BJ (cell line): Measurements from ENCODE around the gene VIT. TPM values are rescaled to one million over a fixed set of nuclear protein-coding genes. Genes with fewer than 3 reads are reported as not detected.

Experiments
- CTCF ChIA-PET: fragments of 350-600 bp; formaldehyde crosslinking; extraction: SDS; loops from one replicate; lab custom pipeline; 2021; ENCODE audit warnings: antibody characterized with exemption, inconsistent platforms; lab: Yijun Ruan, JAX
- POLR2A ChIA-PET: fragments of 300-600 bp; sonication (Branson Sonifier 250); formaldehyde crosslinking; extraction: SDS; loops from one replicate; lab custom pipeline; 2021; ENCODE audit warnings: antibody characterized with exemption; lab: Charles Lee
- DNase-seq: peaks from one replicate; pipeline ENCODE4 v3.0.0-alpha.2; 2011; ENCODE audit warnings: low read depth
- H3K27me3 ChIP-seq: 2 replicates; pipeline ENCODE4 v1.6.0; 2011; ENCODE audit warnings: low read length; ENCODE audit not compliant: control insufficient read depth, insufficient read depth
- H3K36me3 ChIP-seq: 2 replicates; pipeline ENCODE4 v1.5.1; 2011; ENCODE audit warnings: low read length; ENCODE audit not compliant: control insufficient read depth, insufficient read depth
- H3K4me3 ChIP-seq: 2 replicates; pipeline ENCODE4 v1.5.1; 2011; ENCODE audit warnings: low read depth, mild to moderate bottlenecking, control low read depth, low read length
- CTCF ChIP-seq: IDR thresholded peaks from 2 replicates; pipeline ENCODE4 v1.5.1; 2011; ENCODE audit warnings: low read depth, mild to moderate bottlenecking, control low read depth, inconsistent platforms, low read length, moderate library complexity; ENCODE audit not compliant: insufficient read depth
- polyA plus RNA-seq: library from polyadenylated mRNA; depleted of rRNA; stranded (reverse); fragments of >200 nt; gene quantifications from 2 replicates; pipeline ENCODE4 v1.2.3, GENCODE V29; 2011

Gene VIT
- polyA plus RNA-seq, 1 experiment: 41.1 TPM

DNA sequence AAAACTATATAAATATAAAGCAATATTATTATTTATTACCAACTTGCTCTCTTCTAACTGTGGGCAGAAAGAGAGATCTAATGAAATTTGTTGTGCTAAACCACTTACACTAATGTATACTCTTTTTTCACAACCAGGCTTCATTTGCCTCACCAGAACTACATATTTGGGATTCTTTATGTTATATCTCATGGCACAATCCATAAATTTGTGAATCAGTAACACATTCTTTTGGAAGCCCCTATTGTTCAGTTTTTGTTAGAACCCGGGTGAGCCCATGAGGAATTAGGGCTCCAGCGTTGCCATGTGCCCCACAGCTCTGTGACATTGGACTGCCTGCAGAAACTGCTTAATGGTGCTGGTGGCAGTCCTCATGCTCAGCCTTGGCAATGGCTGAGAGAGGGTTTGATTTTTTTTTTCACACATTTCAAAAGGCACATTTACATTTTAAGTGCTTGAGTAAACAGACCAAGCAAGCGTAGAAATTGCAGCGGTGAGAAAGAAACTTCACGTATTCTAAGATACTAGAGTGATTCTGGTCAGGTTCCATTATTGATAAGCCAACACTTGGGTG is 15.3 kb downstream of the VIT start:
- Histone ChIP-seq H3K4me3 (no peak overlapping the region), H3K36me3 (no peaks in the 10 kb centered on the region), H3K27me3 (no peaks in the 10 kb centered on the region)
- TF ChIP-seq CTCF: no peak
- ChIA-PET POLR2A (no interaction called here), CTCF (interaction anchor here (0.7 kb wide), 1 partner anchor 1678 kb away, joined by 3 read pairs; no protein-coding TSS in a partner anchor)
- DNase-seq: no peak

DNA sequence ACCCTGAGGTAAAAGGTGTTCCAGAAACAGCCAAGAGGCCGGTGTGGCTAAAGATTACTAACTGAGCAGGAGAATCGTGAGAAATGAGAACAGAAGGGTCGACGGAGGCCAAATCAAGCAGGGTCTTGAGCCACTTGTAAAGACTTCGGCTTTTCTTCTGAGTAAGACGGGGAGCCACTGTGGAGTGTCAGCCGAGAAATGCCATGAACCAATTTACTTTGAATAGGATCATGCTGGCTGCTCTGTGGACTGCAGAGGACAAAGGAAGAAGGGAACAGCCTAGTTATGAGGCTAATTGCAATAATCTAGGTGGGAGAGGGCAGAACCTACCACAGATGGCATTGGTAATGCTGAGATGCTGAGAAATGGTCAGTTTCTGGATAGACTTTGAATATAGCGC is 16.8 kb downstream of the VIT start:
- no peak overlapping the region for H3K4me3 ChIP-seq
- H3K36me3 ChIP-seq: no peaks in the 10 kb centered on the region
- H3K27me3 ChIP-seq: no peaks in the 10 kb centered on the region
- no peak for DNase-seq
- ChIA-PET CTCF (no interaction called here), POLR2A (no interaction called here)
- no peak for TF ChIP-seq CTCF

- POLR2A ChIA-PET: no interaction called here
- no peak overlapping the region for H3K4me3 ChIP-seq
- H3K27me3 ChIP-seq: no peaks in the 10 kb centered on the region
- no peak for TF ChIP-seq CTCF
- DNase-seq: no peak
- CTCF ChIA-PET: no interaction called here
- H3K36me3 ChIP-seq: peaks cover 1% of the 10 kb centered on the region; the same call in 1 of the 2 replicates
Observed at GRCh38 chr2:36716111-36716510, 19.6 kb downstream of the VIT start.

DNA sequence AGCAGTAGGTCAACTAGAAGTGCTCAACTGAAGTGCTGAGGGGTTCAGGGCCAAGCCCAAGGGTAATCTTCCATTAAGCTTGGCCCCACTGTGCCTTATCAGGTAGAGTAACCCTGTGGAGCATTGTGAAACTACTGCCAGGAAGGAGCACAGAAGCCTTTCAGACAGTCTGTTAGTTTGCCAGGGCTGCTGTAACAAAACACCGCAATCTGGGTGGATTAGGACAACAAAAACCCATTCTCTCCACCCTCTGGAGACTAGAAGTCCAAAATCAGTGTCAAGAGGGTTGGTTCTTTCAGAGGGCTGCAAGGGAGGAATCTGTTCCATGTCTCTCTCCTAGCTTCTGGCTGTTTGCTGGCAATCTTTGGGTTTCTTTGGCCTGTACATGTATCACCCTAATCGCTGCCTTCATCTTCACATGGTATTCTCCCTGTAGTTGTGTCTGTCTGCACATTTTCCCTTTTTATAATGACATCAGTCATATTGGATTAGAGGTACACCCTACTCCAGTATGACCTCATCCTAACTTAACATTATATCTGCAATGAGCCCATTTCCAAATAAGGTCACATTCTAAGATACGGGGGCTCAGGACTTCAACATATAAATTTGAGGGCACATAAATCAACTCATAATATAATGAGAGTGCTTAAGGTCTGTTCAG is 21.2 kb downstream of the VIT start:
- CTCF ChIA-PET: no interaction called here
- POLR2A ChIA-PET: no interaction called here
- no peak for DNase-seq
- Histone ChIP-seq H3K27me3 (no peaks in the 10 kb centered on the region), H3K36me3 (peaks cover 1% of the 10 kb centered on the region; the same call in 1 of the 2 replicates), H3K4me3 (no peak overlapping the region)
- TF ChIP-seq CTCF: no peak

GRCh38 chr2:36727550-36727949 is 31.0 kb downstream of the VIT start:
- Histone ChIP-seq H3K27me3 (no peaks in the 10 kb centered on the region), H3K36me3 (no peaks in the 10 kb centered on the region), H3K4me3 (no peak overlapping the region)
- ChIA-PET POLR2A (no interaction called here), CTCF (interaction anchor here (1.2 kb wide), 1 partner anchor 7 kb away, joined by 3 read pairs; no protein-coding TSS in a partner anchor)
- no peak for DNase-seq
- TF ChIP-seq CTCF: no peak
